HepG2 (cell line): Measurements from ENCODE around the gene CKB. TPM values are rescaled to one million over a fixed set of nuclear protein-coding genes. Genes with fewer than 3 reads are reported as not detected.

Experiments used
- CAMTA2 ChIP-seq: sonication (generic); formaldehyde crosslinking; IDR thresholded peaks from 2 replicates; pipeline ENCODE4 v1.4.0; 2020; ENCODE audit warnings: mild to moderate bottlenecking, missing genetic modification reagents, borderline replicate concordance
- CCAR2 ChIP-seq: fragments of 200-400 bp; formaldehyde crosslinking; optimal IDR thresholded peaks from 2 replicates; pipeline ENCODE3; 2018; ENCODE audit warnings: low read depth, mild to moderate bottlenecking, low read length, moderate library complexity
- MEIS1 ChIP-seq: sonication (generic); formaldehyde crosslinking; IDR thresholded peaks from 2 replicates; pipeline ENCODE4 v1.9.0; 2021; ENCODE audit warnings: mild to moderate bottlenecking, missing genetic modification reagents, moderate library complexity, borderline replicate concordance
- MIER2 ChIP-seq: IDR thresholded peaks from 2 replicates; pipeline ENCODE4 v1.6.1; 2016; ENCODE audit warnings: missing biosample characterization, missing genetic modification reagents
- PPARG ChIP-seq: conservative IDR thresholded peaks from 2 replicates; pipeline ENCODE4 v1.6.1; 2016; ENCODE audit warnings: missing biosample characterization, missing genetic modification reagents
- REST ChIP-seq, 2 experiments: IDR thresholded peaks; 2 replicates each; pipeline ENCODE4 v1.6.1; 2011 to 2012; ENCODE audit warnings: low read length in 2 of 2, borderline replicate concordance in 1 of 2, low read depth in 1 of 2, mild to moderate bottlenecking in 1 of 2, moderate library complexity in 1 of 2
- SNAPC5 ChIP-seq: sonication (generic); formaldehyde crosslinking; IDR thresholded peaks from 2 replicates; pipeline ENCODE4 v1.8.1; 2023; ENCODE audit warnings: mild to moderate bottlenecking, missing genetic modification reagents, borderline replicate concordance
- TBX3 ChIP-seq: fragments of 450-650 bp; IDR thresholded peaks from 2 replicates; pipeline ENCODE4 v1.6.1; 2017; ENCODE audit warnings: antibody characterized with exemption, mild to moderate bottlenecking, inconsistent platforms, borderline replicate concordance
- TRAFD1 ChIP-seq: sonication (generic); formaldehyde crosslinking; IDR thresholded peaks from 2 replicates; pipeline ENCODE4 v1.5.1; 2020; ENCODE audit warnings: missing genetic modification reagents, mild to moderate bottlenecking, borderline replicate concordance
- ZBTB40 ChIP-seq, 2 experiments: fragments of 450-650 bp in 1 of 2; sonication (generic) in 1 of 2; formaldehyde crosslinking in 1 of 2; IDR thresholded peaks; 2 replicates each; pipeline versions ENCODE4 v1.6.1 to v1.8.0; 2016 to 2022; ENCODE audit warnings: antibody characterized with exemption in 1 of 2, mild to moderate bottlenecking in 1 of 2, missing genetic modification reagents in 1 of 2
- ZNF101 ChIP-seq: sonication (generic); formaldehyde crosslinking; IDR thresholded peaks from 2 replicates; pipeline ENCODE4 v1.4.0; 2020; ENCODE audit warnings: mild to moderate bottlenecking, low read depth, missing genetic modification reagents, borderline replicate concordance
- ZNF460 ChIP-seq: sonication (generic); formaldehyde crosslinking; IDR thresholded peaks from 2 replicates; pipeline ENCODE4 v1.5.1; 2020; ENCODE audit warnings: missing genetic modification reagents, mild to moderate bottlenecking, borderline replicate concordance
- polyA plus RNA-seq, 8 experiments: library from polyadenylated mRNA; depleted of rRNA in 3 of 8; stranded (reverse) in 7 of 8; unstranded in 1 of 8; fragments of >200 nt; fragmentation: Illumina TruSeq in 4 of 8; extraction: Trizol in 4 of 8; gene quantifications; 2 replicates each; pipeline versions ENCODE4 v1.2.1 to v1.2.3, GENCODE V29; 2011 to 2016; ENCODE audit warnings: low read depth in 4 of 8, missing spikeins in 1 of 8, mixed read lengths in 1 of 8; ENCODE audit not compliant: insufficient read depth in 1 of 8
- total RNA-seq, 5 experiments: library from RNA; depleted of rRNA; stranded (reverse); fragments of >200 nt; fragmentation: Illumina TruSeq; extraction: Trizol; gene quantifications; 2 replicates each; pipeline ENCODE4 v1.2.3, GENCODE V29; 2016; ENCODE audit warnings: low read depth in 1 of 5

The CKB gene
- total and polyA plus RNA-seq, 2 of the 13 experiments (the other 11 are each of a cell fraction or from before 2014, with no cell fraction given), result 82.3 to 217 TPM

GRCh38 chr14:103500148-103500990, 22.3 kb downstream of the CKB start (continued):
- peak; percentile 87 for TF ChIP-seq PPARG (CRISPR knock-in tag)
- no peak for TF ChIP-seq ZNF460 (CRISPR knock-in tag)
- no peak for TF ChIP-seq TRAFD1
- TF ChIP-seq SNAPC5 (CRISPR knock-in tag), result no peak
- TF ChIP-seq MIER2 (CRISPR knock-in tag), result 0 out of 2 replicates have a peak, but pooled peaks have one; percentile 25
- no peak for TF ChIP-seq ZNF101
- TF ChIP-seq MEIS1 (CRISPR knock-in tag), result no peak
- TF ChIP-seq TBX3, result no peak
- no peak for TF ChIP-seq ZBTB40 (IDR thresholded peaks at IDR 0.05)
- TF ChIP-seq ZBTB40 (CRISPR knock-in tag; IDR thresholded peaks at IDR 0.05), result no peak
- TF ChIP-seq CAMTA2 (CRISPR knock-in tag), result no peak
- no peak for TF ChIP-seq CCAR2
- no peak for TF ChIP-seq REST (IDR thresholded peaks at IDR 0.05; ENCODE audit: borderline replicate concordance in 1 of 2, low read depth in 1 of 2, low read length in 2 of 2)
